HG02981 (cell line): ENCODE measurements around the gene GMDS.
"Not testable (repeated sequence)": the region's sequence is repeated elsewhere in the genome, so short reads cannot be mapped to it uniquely, and the experiment has no call there.

Source experiments
- ATAC-seq: cut with Tn5 transposase; IDR thresholded peaks from one replicate; pipeline ENCODE4 v1.9.1; 2021; ENCODE audit warnings: mild to moderate bottlenecking, moderate library complexity; ENCODE audit not compliant: unreplicated experiment

Gene GMDS

GRCh38 chr6:1668456-1668855 lies 576.9 kb downstream of the GMDS start:
- not testable (repeated sequence) for ATAC-seq

GRCh38 chr6:1667805-1668175 lies 577.6 kb downstream of the GMDS start:
- ATAC-seq = no peak

DNA sequence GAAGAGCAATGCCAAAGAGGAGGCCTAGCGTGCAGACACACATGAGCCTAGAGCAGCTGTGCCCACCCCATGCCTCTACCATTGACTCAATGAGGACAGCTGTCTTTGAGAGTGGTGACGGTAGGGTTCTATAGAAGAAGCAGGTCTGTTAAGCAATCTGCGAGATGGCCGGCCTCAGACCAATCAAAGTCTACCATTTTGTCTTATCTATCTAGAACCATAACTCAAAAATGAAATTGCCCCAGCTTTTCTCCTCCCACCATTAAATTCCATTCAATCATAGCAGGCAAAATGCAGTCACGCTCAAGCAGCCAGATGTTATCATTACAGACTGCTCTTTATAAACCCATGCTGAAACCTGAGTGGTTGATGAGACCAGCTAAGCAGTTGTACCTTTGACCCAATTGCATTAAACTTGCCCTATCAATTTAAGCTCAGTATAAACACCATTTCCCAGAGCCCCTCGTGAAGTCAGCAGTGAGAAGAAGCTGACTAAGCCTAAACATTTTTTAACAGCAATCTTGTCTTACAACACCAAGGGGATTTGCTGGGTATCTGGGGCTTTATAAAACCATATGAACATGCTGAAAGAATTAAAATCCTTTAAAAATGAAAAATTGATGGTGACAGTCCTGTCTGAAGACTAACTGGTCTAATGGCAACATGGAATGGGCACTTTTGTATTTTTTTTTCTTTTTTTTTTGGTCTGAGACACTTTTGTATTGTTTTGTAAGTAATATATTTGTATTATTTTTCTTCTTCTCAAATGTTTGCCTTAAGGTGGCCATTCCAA lies 578.2 kb downstream of the GMDS start:
- ATAC-seq = no peak

DNA sequence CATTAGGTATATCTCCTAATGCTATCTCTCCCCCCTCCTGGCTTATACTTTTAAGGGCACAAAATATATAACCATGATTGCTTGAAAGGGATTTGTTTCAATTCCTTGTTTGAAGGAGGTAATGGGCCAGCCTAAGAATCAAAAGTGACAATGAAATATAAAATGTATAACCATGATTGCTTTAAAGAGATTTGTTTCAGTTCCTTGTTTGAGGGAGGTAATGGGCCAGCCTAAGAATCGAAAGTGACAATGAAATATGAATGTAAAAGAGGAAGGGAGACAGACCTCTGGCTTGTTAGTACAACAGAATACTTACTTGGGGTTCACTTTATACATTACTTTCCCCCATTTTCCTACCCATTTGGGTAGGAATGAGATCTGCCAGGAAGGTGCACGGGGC lies 580.2 kb downstream of the GMDS start:
- peak; percentile 97 for ATAC-seq

DNA sequence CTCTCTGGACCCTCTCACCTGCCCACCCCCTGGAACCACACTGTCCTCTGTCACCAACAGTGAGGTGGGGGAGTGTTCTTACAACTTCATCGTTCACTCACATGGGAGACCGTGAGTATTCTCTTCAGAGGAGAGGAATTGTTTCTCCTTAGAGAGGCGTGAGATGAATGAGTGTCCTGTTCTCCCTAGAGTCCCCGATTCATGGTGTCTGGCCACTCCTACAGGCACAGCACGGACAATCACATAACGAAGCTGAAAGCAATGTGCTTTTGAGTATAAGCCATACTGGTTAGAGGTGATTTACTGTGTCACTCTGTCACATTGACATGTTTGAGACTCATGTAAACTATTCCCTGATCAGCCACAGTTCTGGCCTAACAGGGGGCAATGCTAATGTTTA lies 581.1 kb downstream of the GMDS start:
- no peak for ATAC-seq

- no peak for ATAC-seq
Observed at GRCh38 chr6:1663511-1663910, 581.9 kb downstream of the GMDS start.

DNA sequence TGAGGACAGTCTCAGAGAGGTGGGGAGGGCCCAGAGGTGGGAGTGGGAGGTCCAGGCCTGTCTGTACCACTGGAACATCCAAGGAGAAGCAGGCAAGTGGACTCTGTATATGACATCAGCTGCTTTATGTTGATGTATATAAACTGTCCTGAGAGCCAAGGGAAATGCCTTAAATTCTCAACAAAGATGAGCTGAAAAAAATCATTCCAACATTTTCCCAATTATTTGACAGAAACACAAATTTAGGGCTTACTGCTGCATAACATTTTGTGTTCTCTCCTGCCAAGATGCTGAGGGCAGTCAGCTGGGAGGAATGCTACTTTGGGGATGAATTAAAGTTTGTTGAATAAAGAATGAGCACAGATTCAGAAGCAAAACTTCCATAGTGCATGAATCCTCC lies 582.9 kb downstream of the GMDS start:
- ATAC-seq = no peak

DNA sequence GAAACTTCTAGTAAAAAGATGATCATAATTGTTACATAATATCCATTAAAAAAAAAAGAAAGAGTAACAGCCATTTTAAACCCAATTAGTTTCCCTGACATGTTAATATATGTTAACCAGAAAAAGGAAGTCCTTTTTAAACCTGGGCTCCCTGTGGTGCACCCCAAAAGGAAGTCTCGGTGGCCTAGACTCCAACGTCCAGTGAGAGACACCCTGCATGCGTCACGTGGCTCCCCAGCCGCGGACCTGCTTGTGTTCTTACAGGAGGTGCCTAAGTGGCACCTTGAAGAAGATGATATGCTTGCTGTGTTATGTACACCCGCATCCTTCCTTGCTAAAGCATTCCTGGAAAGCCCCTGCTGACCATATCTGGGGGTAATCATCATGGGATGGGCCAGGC lies 585.6 kb downstream of the GMDS start:
- no peak for ATAC-seq

DNA sequence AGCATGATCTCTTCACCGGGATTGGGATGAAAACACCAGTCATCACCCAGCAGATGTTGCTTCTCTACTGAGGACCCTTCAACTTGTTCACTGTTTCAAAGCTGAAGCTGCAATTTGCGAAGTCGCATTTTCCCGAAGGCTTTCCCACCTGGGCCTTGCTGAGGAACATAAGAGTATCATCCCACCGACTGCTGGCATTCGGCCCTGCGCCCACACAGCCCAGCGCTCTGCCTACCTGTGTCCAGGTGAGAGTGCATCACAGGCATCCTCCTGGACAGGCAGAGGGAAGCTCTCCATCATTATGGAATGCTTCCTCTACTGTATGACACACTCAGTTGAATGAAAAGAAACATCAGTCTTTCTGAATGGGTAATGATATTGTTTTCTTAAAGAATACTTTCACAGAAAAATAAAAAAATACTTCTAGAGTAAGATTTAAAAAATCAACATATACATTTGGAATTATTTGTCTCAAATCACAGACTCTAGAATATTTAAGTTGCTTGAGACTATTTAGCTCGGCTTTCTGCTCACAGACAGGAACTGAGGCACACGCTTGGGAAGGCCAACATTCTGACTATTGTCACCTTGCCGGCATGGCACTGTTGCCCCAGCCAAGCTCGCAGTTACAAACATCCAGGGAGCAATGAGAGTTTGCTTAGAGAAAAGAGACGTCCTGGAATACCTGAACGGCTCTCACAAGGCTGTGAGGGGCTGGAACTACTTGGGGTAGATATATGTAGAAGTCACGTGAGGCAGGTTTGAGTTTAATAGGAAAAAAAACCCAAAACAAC lies 587.0 kb downstream of the GMDS start:
- no peak for ATAC-seq

DNA sequence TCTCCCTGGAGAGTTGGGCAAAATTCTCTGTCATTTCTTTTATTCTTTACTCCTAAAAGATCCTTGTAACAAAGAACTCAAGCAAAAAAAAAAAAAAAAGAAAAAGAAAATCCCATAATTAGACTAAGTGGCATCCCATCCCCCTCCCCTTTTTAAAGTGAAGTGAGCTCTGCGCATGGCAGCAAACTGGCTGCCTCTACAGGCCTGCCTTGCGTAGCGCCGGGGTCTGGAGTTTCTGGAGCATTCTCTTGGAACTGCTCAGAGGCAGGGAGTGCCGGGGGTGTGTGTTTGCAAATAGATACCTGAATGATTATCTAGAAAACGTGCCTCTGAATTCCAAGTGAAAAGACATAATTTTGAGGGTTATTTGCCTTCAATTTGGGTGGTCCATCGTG lies 587.6 kb downstream of the GMDS start:
- no peak for ATAC-seq

DNA sequence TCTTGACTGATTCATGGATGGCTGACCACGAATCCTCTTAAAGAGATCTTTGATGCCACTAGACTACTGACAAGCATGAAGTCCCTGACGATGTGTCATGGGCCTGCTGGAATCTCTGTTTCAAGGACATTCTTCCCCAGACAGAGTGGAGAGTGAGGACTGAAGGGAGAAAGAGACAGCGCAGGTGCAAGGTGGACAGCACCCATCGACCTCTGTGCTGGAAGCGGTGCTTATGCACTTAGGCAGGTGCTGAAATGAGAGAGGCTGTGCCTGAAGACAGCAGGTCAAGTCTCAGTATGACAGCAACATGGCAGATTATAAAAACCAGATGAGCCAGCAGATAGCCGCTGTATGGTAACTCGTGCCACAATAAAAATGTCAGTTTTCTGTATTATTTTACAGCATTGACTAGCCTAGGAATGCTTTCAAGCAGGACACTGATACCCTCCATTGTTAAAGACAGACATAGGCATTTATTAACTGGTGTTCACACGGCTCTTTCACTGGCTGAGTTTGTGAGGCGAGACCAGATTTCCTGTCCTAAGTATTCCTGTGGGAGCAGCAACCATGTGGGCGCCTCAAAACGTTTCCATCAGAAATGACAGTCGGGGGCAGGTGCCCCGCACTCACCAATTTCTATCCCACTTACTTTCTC lies 588.2 kb downstream of the GMDS start:
- no peak for ATAC-seq

DNA sequence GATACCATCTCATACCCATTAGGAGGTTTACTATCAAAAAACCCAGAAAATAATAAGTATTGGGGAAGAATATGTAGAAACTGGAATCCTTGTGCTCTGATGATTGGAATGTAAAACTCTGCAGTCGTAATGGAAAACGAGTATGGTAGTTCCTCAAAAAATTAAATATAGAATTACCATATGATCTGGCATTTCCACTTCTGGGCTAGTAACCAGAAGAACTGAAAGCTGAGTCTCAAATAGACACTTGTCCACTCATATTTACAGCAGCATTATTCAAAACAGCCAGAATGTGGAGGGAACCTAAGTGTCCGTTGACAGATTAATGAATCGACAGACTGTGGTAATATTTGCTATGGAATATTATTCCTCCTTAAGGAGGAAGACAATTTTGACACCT lies 591.4 kb downstream of the GMDS start:
- ATAC-seq = no peak

- no peak for ATAC-seq
Observed at GRCh38 chr6:1652842-1653241, 592.6 kb downstream of the GMDS start.

DNA sequence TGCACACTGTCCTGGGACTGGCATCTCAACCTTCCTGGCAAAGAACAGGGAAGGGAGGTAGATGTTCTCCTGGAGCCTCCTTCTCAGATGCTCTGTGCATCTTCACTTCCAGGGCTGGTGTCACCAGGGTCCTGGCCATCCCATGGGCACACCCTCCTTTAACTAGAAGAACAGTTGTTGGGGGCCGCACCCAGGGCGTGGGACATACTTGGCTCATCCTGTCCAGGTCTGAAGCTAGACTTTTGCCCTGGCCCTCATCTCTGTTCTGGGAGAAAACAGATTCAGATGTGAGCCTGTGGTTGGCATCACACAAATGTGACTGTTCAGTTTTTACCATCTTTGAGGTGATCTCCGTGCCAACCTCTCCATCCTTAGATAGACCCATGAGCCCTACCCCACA lies 594.0 kb downstream of the GMDS start:
- ATAC-seq = no peak

DNA sequence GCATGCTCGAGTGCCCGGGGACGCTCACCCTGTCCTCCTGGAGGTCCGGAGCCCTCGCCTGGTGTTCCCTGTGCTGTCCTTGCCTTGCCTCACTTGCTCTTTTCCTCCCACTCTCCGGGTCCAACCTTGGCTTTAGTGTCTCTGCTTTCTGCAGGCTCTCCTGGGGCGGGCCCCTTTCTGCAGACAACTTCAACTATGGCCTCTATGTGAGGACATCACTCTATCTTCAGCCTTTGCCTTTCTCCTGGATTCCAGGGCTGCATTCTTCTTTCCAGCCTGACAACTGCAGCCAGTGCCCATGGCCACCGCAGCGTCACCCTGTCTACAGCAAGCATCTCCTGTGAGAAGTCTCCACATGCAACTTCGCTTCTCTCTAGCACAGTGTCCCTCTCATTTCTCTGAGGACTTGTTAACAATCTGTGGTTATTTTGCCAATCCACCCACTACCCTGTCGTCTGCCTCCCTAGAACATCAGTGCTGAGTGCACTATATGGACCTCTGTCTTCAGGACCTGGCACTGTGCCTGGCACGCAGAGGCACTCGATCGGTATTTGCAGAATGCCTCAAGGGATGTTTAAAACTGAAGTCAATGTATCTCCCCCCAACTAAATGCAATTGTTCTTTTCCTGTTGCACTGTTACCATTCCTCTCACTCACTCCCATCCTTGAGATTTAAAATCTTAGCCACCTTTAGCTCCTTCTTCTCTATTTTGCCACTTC lies 599.8 kb downstream of the GMDS start:
- ATAC-seq = no peak

DNA sequence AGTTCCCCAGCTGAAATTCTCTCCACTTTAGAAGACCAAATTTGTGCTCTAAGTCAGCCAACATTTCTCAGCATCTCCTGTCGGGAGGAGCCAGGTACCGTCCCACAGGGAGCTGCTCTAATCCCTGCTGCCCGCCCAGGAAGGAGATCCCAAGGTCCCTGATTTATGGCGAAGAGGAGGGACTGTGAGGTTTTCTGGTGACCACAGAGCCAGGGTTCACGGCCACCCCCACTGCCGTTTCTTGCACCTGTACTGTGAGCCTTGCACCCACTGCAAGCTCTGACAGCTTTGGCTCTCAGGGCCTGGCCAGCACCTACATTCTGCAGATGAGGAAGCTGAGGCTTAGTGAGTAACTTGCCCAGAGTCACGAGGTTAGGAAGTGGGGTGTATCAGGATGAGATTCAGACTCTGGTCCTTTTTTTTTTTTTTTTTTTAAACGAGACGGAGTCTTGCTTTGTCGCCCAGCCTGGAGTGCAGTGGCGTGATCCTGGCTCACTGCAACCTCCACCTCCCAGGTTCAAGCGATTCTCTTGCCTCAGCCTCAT lies 600.8 kb downstream of the GMDS start:
- no peak for ATAC-seq

DNA sequence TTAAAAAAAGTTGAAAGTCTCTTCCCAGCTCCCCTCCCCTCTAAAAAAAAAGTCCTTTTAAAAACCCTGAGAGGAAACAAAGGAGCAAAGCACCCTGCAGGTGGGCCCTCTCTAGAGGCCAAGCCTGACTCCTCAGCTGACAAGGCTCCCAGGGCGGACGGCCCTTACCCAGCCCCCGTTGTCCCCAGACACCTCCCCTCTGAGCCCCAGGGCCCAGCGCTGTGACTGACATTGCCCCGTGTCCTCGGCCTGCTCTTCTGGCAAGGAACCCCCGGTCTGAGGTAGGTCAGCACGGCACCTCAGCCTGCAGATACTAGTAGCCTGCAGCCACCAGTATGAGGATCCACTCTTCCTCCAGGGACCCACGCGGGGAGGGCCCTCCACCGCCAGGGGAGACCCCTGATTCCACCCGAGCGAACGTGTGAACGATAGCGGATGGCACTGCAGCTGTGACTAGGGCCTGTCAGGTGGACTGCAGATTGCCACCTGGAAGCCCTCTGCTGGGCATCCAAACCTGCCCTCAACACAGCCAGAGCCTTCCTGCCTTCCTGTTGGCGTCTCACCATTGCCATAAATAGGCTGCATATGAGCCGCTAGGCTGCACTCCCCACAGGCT lies 601.5 kb downstream of the GMDS start:
- no peak for ATAC-seq

- no peak for ATAC-seq
Observed at GRCh38 chr6:1643111-1643510, 602.3 kb downstream of the GMDS start.

DNA sequence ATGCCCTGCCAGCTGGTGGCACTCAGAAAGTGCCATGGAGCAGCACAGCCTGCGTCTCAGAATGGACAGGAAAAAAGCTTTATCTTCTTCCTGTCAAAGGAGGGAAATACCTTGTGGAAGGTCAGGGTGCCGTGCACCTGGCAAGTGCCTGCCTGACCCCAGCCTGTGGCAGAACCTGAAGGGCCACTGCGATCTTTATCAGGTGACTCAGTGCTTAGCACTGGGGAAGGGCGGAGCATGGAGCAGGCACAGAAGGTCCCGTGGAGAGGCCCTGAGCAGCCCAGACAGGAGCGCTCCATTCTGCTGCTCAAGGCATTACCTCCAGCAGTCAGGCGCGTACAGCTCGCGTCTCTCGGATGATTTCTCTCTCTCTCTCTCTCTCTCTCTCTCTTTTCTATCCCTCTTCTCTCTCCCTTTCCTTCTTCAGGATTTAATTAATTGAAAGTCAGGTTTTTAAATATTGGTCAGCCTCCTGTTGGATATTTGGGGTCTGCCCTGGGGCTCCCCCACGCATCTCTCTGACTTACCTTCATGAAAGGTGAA lies 604.0 kb downstream of the GMDS start:
- ATAC-seq = no peak

DNA sequence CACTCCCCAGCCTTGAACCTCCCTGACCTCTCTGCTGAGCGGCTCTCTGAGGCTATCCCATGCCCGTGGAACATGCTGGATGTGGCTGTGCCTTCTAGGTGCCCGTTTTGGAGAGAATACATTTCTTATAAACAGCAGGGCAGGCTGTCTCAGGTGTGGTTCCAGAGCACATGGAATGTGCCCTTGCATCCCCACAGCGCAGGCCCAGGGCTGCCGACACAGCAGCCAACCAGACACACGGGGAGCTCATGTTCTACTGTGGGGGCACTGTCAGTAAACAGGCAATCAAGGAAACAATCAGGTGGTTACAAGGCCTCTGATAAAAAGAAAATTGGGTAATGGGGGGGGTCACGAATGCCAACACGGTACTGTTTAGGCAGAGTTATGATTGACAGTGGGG lies 604.9 kb downstream of the GMDS start:
- no peak for ATAC-seq
